ENCODE measurements around the gene BLVRB.
"Not testable (repeated sequence)": the region's sequence is repeated elsewhere in the genome, so short reads cannot be mapped to it uniquely, and the experiment has no call there.

BLVRB gene

GRCh38 chr19:40446263-40446784, 19.2 kb downstream of the BLVRB start:
- DNase-seq: no peak

GRCh38 chr19:40445780-40446262, 19.7 kb downstream of the BLVRB start:
- no peak for DNase-seq

- DNase-seq: no peak
Observed at GRCh38 chr19:40444825-40445312, 20.7 kb downstream of the BLVRB start.

GRCh38 chr19:40444000-40444824, 21.3 kb downstream of the BLVRB start, which contains the start of gene SERTAD3:
Gene SERTAD3 (minus strand): TSS chr19:40444335. CDS start chr19:40442080, 2,255 bp downstream.
- DNase-seq: peak; percentile 95

- peak; percentile 93 for DNase-seq
Observed at GRCh38 chr19:40443131-40443999, 22.2 kb downstream of the BLVRB start.

- DNase-seq: no peak
Observed at GRCh38 chr19:40442328-40443130, 23.0 kb downstream of the BLVRB start.

- DNase-seq: no peak
Observed at GRCh38 chr19:40441719-40442253, 23.8 kb downstream of the BLVRB start.

- no peak for DNase-seq
Observed at GRCh38 chr19:40438284-40438683, 27.3 kb downstream of the BLVRB start.

GRCh38 chr19:40433391-40434216, 31.9 kb downstream of the BLVRB start:
- peak; percentile 62 for DNase-seq

- not testable (repeated sequence) for DNase-seq
Observed at GRCh38 chr19:40432760-40433159, 32.8 kb downstream of the BLVRB start.

- no peak for DNase-seq
Observed at GRCh38 chr19:40431698-40432097, 33.8 kb downstream of the BLVRB start.

- DNase-seq: not testable (repeated sequence)
Observed at GRCh38 chr19:40430242-40430641, 35.3 kb downstream of the BLVRB start.

GRCh38 chr19:40428197-40428596, 37.3 kb downstream of the BLVRB start:
- DNase-seq: not testable (repeated sequence)

- DNase-seq: peak; percentile 97
Observed at GRCh38 chr19:40425450-40426287, 39.9 kb downstream of the BLVRB start, which contains the start of gene SERTAD1. Gene SERTAD1 (minus strand): TSS chr19:40425992. CDS start chr19:40423546, 2,446 bp downstream.

GRCh38 chr19:40424637-40425449, 40.7 kb downstream of the BLVRB start:
- no peak for DNase-seq

- no peak for DNase-seq
Observed at GRCh38 chr19:40423938-40424337, 41.6 kb downstream of the BLVRB start.

GRCh38 chr19:40422748-40423566, 42.6 kb downstream of the BLVRB start:
- DNase-seq: no peak

All from GOT3 (cell line).